K562 (cell line): ENCODE results near the gene COX7B. TPM values are rescaled to one million over a fixed set of nuclear protein-coding genes. Genes with fewer than 3 reads are reported as not detected.
A peak's percentile ranks its signal among the peaks of the same experiment; 100 is the strongest.

ENCODE experiments used
- ARNT ChIP-seq, 2 experiments: fragments of 450-650 bp; IDR thresholded peaks; 2 replicates each; pipeline ENCODE4 v1.6.1; 2016; ENCODE audit warnings: mild to moderate bottlenecking in 1 of 2
- CBFB ChIP-seq: sonication (generic); formaldehyde crosslinking; IDR thresholded peaks from 2 replicates; pipeline ENCODE4 v1.4.0; 2020; ENCODE audit warnings: mild to moderate bottlenecking, missing genetic modification reagents
- JUN ChIP-seq, 2 experiments: sonication (generic) in 1 of 2; formaldehyde crosslinking in 1 of 2; IDR thresholded peaks; 2 replicates each; pipeline versions ENCODE4 v1.6.1 to v1.8.0; 2012 to 2022; ENCODE audit warnings: borderline replicate concordance in 2 of 2, mild to moderate bottlenecking in 2 of 2, improper control_type of control experiment in 1 of 2, low read depth in 1 of 2, low read length in 1 of 2, missing genetic modification reagents in 1 of 2
- LEF1 ChIP-seq: fragments of 450-650 bp; IDR thresholded peaks from 2 replicates; pipeline ENCODE4 v1.6.1; 2016; ENCODE audit warnings: mild to moderate bottlenecking
- MECOM ChIP-seq: fragments of 250-450 bp; sonication (Bioruptor Pico); IDR thresholded peaks from 2 replicates; pipeline ENCODE4 v1.8.0; 2022; ENCODE audit warnings: inconsistent platforms
- MTF1 ChIP-seq: fragments of 250-450 bp; sonication (Bioruptor Pico); IDR thresholded peaks from 2 replicates; pipeline ENCODE4 v1.9.0; 2021; ENCODE audit warnings: moderate library complexity, mild to moderate bottlenecking, inconsistent platforms, borderline replicate concordance
- RBM25 ChIP-seq: fragments of 200-400 bp; formaldehyde crosslinking; IDR thresholded peaks from 2 replicates; pipeline ENCODE4 v1.6.1; 2018; ENCODE audit warnings: low read length, low read depth, moderate library complexity; ENCODE audit not compliant: severe bottlenecking
- SAP30 ChIP-seq: fragments of 200-600 bp; sonication (generic); IDR thresholded peaks from 2 replicates; pipeline ENCODE4 v1.6.1; 2012; ENCODE audit warnings: borderline replicate concordance, low read depth, mild to moderate bottlenecking, moderate library complexity, low read length, control low read depth, inconsistent platforms; ENCODE audit not compliant: insufficient read depth, poor library complexity, severe bottlenecking
- polyA plus RNA-seq, 8 experiments: library from polyadenylated mRNA; depleted of rRNA in 4 of 8; stranded (reverse) in 5 of 8; unstranded in 3 of 8; fragments of >200 nt; fragmentation: Nextera tagmentation in 2 of 8; fragmentation: Illumina TruSeq in 1 of 8; extraction: Ambion mirVana in 2 of 8; extraction: Trizol in 1 of 8; gene quantifications; 2 replicates each; pipeline versions ENCODE4 v1.2.1 to v1.2.3, GENCODE V29; 2011 to 2014; ENCODE audit warnings: inconsistent platforms in 1 of 8, missing spikeins in 1 of 8
- total RNA-seq, 7 experiments: library from RNA; depleted of rRNA in 6 of 7; stranded (reverse); fragments of >200 nt in 6 of 7; fragmentation: Illumina TruSeq in 2 of 7; extraction: Trizol in 2 of 7; gene quantifications; 2 replicates each; pipeline versions ENCODE4 v1.2.1 to v1.2.3, GENCODE V29; 2011 to 2021; ENCODE audit warnings: low replicate concordance in 1 of 7
- TF ChIP-seq, protein P1 (sequence below), 2 experiments: IDR thresholded peaks; 2 replicates each; pipeline ENCODE4 v1.6.1; 2012; ENCODE audit warnings: improper control_type of control experiment in 2 of 2, low read depth in 2 of 2, low read length in 2 of 2, borderline replicate concordance in 1 of 2
- TF ChIP-seq, protein P2 (sequence below): fragments of 200-600 bp; sonication (generic); IDR thresholded peaks from one replicate; pipeline ENCODE4 v1.6.1; 2012; ENCODE audit warnings: mild to moderate bottlenecking, low read depth, low read length, inconsistent platforms
- TF ChIP-seq, protein P3 (sequence below): fragments of 450-650 bp; IDR thresholded peaks from 2 replicates; pipeline ENCODE4 v1.6.1; 2016

COX7B gene
- total and polyA plus RNA-seq, 9 of the 15 experiments (the other 6 are each of a cell fraction or from before 2014, with no cell fraction given) = 549 to 2,891 (median 1,307) TPM

GRCh38 chrX:77899081-77899828 lies at the start of gene COX7B (continued):
- TF ChIP-seq MECOM (CRISPR knock-in tag) (no peak), SAP30 (no peak), RBM25 (peak; percentile 57), CBFB (CRISPR knock-in tag) (no peak), MTF1 (CRISPR knock-in tag) (no peak), ARNT (IDR thresholded peaks at IDR 0.05) (0 out of 4 replicates have a peak, but pooled peaks of 1 of the 2 experiments have one; percentile 23), LEF1 (no peak), JUN (IDR thresholded peaks at IDR 0.05; ENCODE audit: borderline replicate concordance, low read depth, low read length) (no peak), JUN (CRISPR knock-in tag; IDR thresholded peaks at IDR 0.05; ENCODE audit: borderline replicate concordance) (no peak)
- TF ChIP-seq, protein P1, sequence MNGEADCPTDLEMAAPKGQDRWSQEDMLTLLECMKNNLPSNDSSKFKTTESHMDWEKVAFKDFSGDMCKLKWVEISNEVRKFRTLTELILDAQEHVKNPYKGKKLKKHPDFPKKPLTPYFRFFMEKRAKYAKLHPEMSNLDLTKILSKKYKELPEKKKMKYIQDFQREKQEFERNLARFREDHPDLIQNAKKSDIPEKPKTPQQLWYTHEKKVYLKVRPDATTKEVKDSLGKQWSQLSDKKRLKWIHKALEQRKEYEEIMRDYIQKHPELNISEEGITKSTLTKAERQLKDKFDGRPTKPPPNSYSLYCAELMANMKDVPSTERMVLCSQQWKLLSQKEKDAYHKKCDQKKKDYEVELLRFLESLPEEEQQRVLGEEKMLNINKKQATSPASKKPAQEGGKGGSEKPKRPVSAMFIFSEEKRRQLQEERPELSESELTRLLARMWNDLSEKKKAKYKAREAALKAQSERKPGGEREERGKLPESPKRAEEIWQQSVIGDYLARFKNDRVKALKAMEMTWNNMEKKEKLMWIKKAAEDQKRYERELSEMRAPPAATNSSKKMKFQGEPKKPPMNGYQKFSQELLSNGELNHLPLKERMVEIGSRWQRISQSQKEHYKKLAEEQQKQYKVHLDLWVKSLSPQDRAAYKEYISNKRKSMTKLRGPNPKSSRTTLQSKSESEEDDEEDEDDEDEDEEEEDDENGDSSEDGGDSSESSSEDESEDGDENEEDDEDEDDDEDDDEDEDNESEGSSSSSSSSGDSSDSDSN (IDR thresholded peaks at IDR 0.05; ENCODE audit: borderline replicate concordance in 1 of 2, low read depth in 2 of 2, low read length in 2 of 2) = no peak
- TF ChIP-seq, protein P2, sequence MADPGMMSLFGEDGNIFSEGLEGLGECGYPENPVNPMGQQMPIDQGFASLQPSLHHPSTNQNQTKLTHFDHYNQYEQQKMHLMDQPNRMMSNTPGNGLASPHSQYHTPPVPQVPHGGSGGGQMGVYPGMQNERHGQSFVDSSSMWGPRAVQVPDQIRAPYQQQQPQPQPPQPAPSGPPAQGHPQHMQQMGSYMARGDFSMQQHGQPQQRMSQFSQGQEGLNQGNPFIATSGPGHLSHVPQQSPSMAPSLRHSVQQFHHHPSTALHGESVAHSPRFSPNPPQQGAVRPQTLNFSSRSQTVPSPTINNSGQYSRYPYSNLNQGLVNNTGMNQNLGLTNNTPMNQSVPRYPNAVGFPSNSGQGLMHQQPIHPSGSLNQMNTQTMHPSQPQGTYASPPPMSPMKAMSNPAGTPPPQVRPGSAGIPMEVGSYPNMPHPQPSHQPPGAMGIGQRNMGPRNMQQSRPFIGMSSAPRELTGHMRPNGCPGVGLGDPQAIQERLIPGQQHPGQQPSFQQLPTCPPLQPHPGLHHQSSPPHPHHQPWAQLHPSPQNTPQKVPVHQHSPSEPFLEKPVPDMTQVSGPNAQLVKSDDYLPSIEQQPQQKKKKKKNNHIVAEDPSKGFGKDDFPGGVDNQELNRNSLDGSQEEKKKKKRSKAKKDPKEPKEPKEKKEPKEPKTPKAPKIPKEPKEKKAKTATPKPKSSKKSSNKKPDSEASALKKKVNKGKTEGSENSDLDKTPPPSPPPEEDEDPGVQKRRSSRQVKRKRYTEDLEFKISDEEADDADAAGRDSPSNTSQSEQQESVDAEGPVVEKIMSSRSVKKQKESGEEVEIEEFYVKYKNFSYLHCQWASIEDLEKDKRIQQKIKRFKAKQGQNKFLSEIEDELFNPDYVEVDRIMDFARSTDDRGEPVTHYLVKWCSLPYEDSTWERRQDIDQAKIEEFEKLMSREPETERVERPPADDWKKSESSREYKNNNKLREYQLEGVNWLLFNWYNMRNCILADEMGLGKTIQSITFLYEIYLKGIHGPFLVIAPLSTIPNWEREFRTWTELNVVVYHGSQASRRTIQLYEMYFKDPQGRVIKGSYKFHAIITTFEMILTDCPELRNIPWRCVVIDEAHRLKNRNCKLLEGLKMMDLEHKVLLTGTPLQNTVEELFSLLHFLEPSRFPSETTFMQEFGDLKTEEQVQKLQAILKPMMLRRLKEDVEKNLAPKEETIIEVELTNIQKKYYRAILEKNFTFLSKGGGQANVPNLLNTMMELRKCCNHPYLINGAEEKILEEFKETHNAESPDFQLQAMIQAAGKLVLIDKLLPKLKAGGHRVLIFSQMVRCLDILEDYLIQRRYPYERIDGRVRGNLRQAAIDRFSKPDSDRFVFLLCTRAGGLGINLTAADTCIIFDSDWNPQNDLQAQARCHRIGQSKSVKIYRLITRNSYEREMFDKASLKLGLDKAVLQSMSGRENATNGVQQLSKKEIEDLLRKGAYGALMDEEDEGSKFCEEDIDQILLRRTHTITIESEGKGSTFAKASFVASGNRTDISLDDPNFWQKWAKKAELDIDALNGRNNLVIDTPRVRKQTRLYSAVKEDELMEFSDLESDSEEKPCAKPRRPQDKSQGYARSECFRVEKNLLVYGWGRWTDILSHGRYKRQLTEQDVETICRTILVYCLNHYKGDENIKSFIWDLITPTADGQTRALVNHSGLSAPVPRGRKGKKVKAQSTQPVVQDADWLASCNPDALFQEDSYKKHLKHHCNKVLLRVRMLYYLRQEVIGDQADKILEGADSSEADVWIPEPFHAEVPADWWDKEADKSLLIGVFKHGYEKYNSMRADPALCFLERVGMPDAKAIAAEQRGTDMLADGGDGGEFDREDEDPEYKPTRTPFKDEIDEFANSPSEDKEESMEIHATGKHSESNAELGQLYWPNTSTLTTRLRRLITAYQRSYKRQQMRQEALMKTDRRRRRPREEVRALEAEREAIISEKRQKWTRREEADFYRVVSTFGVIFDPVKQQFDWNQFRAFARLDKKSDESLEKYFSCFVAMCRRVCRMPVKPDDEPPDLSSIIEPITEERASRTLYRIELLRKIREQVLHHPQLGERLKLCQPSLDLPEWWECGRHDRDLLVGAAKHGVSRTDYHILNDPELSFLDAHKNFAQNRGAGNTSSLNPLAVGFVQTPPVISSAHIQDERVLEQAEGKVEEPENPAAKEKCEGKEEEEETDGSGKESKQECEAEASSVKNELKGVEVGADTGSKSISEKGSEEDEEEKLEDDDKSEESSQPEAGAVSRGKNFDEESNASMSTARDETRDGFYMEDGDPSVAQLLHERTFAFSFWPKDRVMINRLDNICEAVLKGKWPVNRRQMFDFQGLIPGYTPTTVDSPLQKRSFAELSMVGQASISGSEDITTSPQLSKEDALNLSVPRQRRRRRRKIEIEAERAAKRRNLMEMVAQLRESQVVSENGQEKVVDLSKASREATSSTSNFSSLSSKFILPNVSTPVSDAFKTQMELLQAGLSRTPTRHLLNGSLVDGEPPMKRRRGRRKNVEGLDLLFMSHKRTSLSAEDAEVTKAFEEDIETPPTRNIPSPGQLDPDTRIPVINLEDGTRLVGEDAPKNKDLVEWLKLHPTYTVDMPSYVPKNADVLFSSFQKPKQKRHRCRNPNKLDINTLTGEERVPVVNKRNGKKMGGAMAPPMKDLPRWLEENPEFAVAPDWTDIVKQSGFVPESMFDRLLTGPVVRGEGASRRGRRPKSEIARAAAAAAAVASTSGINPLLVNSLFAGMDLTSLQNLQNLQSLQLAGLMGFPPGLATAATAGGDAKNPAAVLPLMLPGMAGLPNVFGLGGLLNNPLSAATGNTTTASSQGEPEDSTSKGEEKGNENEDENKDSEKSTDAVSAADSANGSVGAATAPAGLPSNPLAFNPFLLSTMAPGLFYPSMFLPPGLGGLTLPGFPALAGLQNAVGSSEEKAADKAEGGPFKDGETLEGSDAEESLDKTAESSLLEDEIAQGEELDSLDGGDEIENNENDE = no peak
- TF ChIP-seq, protein P3, sequence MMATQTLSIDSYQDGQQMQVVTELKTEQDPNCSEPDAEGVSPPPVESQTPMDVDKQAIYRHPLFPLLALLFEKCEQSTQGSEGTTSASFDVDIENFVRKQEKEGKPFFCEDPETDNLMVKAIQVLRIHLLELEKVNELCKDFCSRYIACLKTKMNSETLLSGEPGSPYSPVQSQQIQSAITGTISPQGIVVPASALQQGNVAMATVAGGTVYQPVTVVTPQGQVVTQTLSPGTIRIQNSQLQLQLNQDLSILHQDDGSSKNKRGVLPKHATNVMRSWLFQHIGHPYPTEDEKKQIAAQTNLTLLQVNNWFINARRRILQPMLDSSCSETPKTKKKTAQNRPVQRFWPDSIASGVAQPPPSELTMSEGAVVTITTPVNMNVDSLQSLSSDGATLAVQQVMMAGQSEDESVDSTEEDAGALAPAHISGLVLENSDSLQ = no peak
